HFF-Myc (cell line): ENCODE measurements around the gene CTBP2.
A peak's percentile ranks its signal among the peaks of the same experiment; 100 is the strongest.

Experiments
- DNase-seq: peaks from one replicate; pipeline ENCODE4 v3.0.0-alpha.2; 2011; ENCODE audit warnings: low read depth; ENCODE audit errors: extremely low read depth
- H3K4me3 ChIP-seq: replicated peaks from 2 replicates; pipeline ENCODE4 v1.5.1; 2011; ENCODE audit warnings: low read depth, mild to moderate bottlenecking, control low read depth, low read length
- CTCF ChIP-seq: IDR thresholded peaks from 2 replicates; pipeline ENCODE4 v1.5.1; 2012; ENCODE audit warnings: mild to moderate bottlenecking, low read depth, low read length, control low read depth; ENCODE audit errors: missing control alignments

Gene CTBP2

GRCh38 chr10:125087897-125088215 lies 72.5 kb downstream of the CTBP2 start:
- DNase-seq = no peak
- no peak for TF ChIP-seq CTCF
- no peak overlapping the region for H3K4me3 ChIP-seq

GRCh38 chr10:125087191-125087896 lies 73.0 kb downstream of the CTBP2 start:
- TF ChIP-seq CTCF = no peak
- H3K4me3 ChIP-seq = no peak overlapping the region
- no peak for DNase-seq

- H3K4me3 ChIP-seq = no peak overlapping the region
- DNase-seq = no peak
- no peak for TF ChIP-seq CTCF
These were observed 73.7 kb downstream of the CTBP2 start for GRCh38 chr10:125086691-125087090.

- DNase-seq = no peak
- H3K4me3 ChIP-seq = no peak overlapping the region
- no peak for TF ChIP-seq CTCF
These were observed 74.9 kb downstream of the CTBP2 start for GRCh38 chr10:125085258-125086054.

GRCh38 chr10:125084614-125085257 lies 75.6 kb downstream of the CTBP2 start:
- no peak for DNase-seq
- TF ChIP-seq CTCF = no peak
- H3K4me3 ChIP-seq = no peak overlapping the region

GRCh38 chr10:125084191-125084613 lies 76.2 kb downstream of the CTBP2 start:
- TF ChIP-seq CTCF = peak; percentile 42
- DNase-seq = peak; percentile 88
- H3K4me3 ChIP-seq = no peak overlapping the region
